ENCODE data around the gene KCNK15. TPM values are rescaled to one million over a fixed set of nuclear protein-coding genes. Genes with fewer than 3 reads are reported as not detected.

Gene KCNK15
- polyA plus RNA-seq, 1 experiment = 0.82 TPM

GRCh38 chr20:44730441-44730840, 15.2 kb upstream of the KCNK15 start:
- no peak for TF ChIP-seq CTCF (IDR thresholded peaks at IDR 0.05; ENCODE audit: insufficient read depth, low read depth, low read length)
- H3K36me3 ChIP-seq (ENCODE audit: control insufficient read depth, insufficient read depth, low read length) = no peaks in the 10 kb centered on the region
- DNase-seq (ENCODE audit: low read depth) = peak; percentile 84
- ChIA-PET CTCF (interaction anchor here (1.2 to 7.7 kb wide), 5 partner anchors 17 to 47 kb away, joined by 4 to 269 read pairs (median 4); no protein-coding TSS in a partner anchor), POLR2A (no interaction called here)
- no peak overlapping the region for H3K4me3 ChIP-seq (ENCODE audit: low read depth, low read length)
- no peaks in the 10 kb centered on the region for H3K27me3 ChIP-seq (ENCODE audit: control insufficient read depth, insufficient read depth, low read length)

GRCh38 chr20:44731657-44732056, 14.0 kb upstream of the KCNK15 start:
- no peak for TF ChIP-seq CTCF (IDR thresholded peaks at IDR 0.05; ENCODE audit: insufficient read depth, low read depth, low read length)
- no peak for DNase-seq (ENCODE audit: low read depth)
- no peaks in the 10 kb centered on the region for H3K27me3 ChIP-seq (ENCODE audit: control insufficient read depth, insufficient read depth, low read length)
- ChIA-PET POLR2A (interaction anchor here (0.6 to 0.8 kb wide), 2 partner anchors 240 to 307 kb away, joined by 3 to 5 read pairs; no protein-coding TSS in a partner anchor), CTCF (interaction anchor here (2.0 to 7.7 kb wide), 3 partner anchors 29 to 48 kb away, joined by 25 to 269 read pairs (median 104); no protein-coding TSS in a partner anchor)
- H3K36me3 ChIP-seq (ENCODE audit: control insufficient read depth, insufficient read depth, low read length) = no peaks in the 10 kb centered on the region
- H3K4me3 ChIP-seq (ENCODE audit: low read depth, low read length) = no peak overlapping the region

- Histone ChIP-seq H3K27me3 (ENCODE audit: control insufficient read depth, insufficient read depth, low read length) (no peaks in the 10 kb centered on the region), H3K36me3 (ENCODE audit: control insufficient read depth, insufficient read depth, low read length) (no peaks in the 10 kb centered on the region), H3K4me3 (ENCODE audit: low read depth, low read length) (no peak overlapping the region)
- DNase-seq (ENCODE audit: low read depth) = no peak
- no peak for TF ChIP-seq CTCF (IDR thresholded peaks at IDR 0.05; ENCODE audit: insufficient read depth, low read depth, low read length)
- CTCF ChIA-PET = interaction anchor here (0.7 to 7.7 kb wide), 11 partner anchors 9 to 135 kb away, joined by 3 to 269 read pairs (median 8); partner anchors contain the start of gene KCNK15
- POLR2A ChIA-PET = interaction anchor here (0.8 kb wide), 1 partner anchor 241 kb away, joined by 3 read pairs; no protein-coding TSS in a partner anchor
These were observed 13.3 kb upstream of the KCNK15 start for GRCh38 chr20:44732327-44732726.

- TF ChIP-seq CTCF (IDR thresholded peaks at IDR 0.05; ENCODE audit: insufficient read depth, low read depth, low read length) = peak; percentile 88
- Histone ChIP-seq H3K4me3 (ENCODE audit: low read depth, low read length) (no peak overlapping the region), H3K27me3 (ENCODE audit: control insufficient read depth, insufficient read depth, low read length) (no peaks in the 10 kb centered on the region), H3K36me3 (ENCODE audit: control insufficient read depth, insufficient read depth, low read length) (no peaks in the 10 kb centered on the region)
- DNase-seq (ENCODE audit: low read depth) = no peak
- CTCF ChIA-PET = interaction anchor here (0.6 to 7.7 kb wide), 21 partner anchors 9 to 986 kb away, joined by 3 to 269 read pairs (median 4); partner anchors contain the start of gene KCNK15
- POLR2A ChIA-PET = no interaction called here
These were observed 12.2 kb upstream of the KCNK15 start for GRCh38 chr20:44733341-44734069.

GRCh38 chr20:44734938-44735337, 10.7 kb upstream of the KCNK15 start:
- Histone ChIP-seq H3K4me3 (ENCODE audit: low read depth, low read length) (no peak overlapping the region), H3K36me3 (ENCODE audit: control insufficient read depth, insufficient read depth, low read length) (no peaks in the 10 kb centered on the region), H3K27me3 (ENCODE audit: control insufficient read depth, insufficient read depth, low read length) (peaks cover under 1% of the 10 kb centered on the region; the same call in 1 of the 2 replicates)
- peak; percentile 50; the same call in 1 of the 2 replicates for TF ChIP-seq CTCF (IDR thresholded peaks at IDR 0.05; ENCODE audit: insufficient read depth, low read depth, low read length)
- no peak for DNase-seq (ENCODE audit: low read depth)
- ChIA-PET POLR2A (no interaction called here), CTCF (interaction anchor here (0.9 to 7.7 kb wide), 8 partner anchors 10 to 132 kb away, joined by 3 to 269 read pairs (median 6); no protein-coding TSS in a partner anchor)

All from BJ (cell line).